Lung (tissue), 12 donors: Measurements from ENCODE around the gene SLC6A20. TPM values are rescaled to one million over a fixed set of nuclear protein-coding genes. Genes with fewer than 3 reads are reported as not detected.
A peak's percentile ranks its signal among the peaks of the same experiment; 100 is the strongest.

ENCODE experiments used
- ATAC-seq: fragments of 200-7000 bp; cut with Tn5 transposase; one replicate; pipeline ENCODE4 v1.9.1; 2020; ENCODE audit warnings: moderate number of reproducible peaks; ENCODE audit not compliant: insufficient read depth, low FRiP score
- DNase-seq, 3 donors: peaks; one replicate each; pipeline ENCODE4 v3.0.0-alpha.2; 2013 to 2017
- H3K27ac ChIP-seq, 2 donors: one replicate each; pipeline ENCODE4 v1.5.1; 2013; ENCODE audit warnings: mild to moderate bottlenecking in 2 of 2, moderate library complexity in 2 of 2, control low read depth in 1 of 2, inconsistent platforms in 1 of 2, low read depth in 1 of 2, low read length in 1 of 2
- H3K27me3 ChIP-seq, 3 donors: one replicate each; pipeline ENCODE4 v1.5.1; 2013; ENCODE audit warnings: low read length in 2 of 3; ENCODE audit not compliant: control insufficient read depth in 3 of 3, insufficient read depth in 3 of 3
- H3K36me3 ChIP-seq, 4 donors: one replicate each; pipeline ENCODE4 v1.5.1; 2013; ENCODE audit warnings: low read length in 4 of 4, mild to moderate bottlenecking in 1 of 4, moderate library complexity in 1 of 4; ENCODE audit not compliant: control insufficient read depth in 4 of 4, insufficient read depth in 4 of 4
- H3K4me1 ChIP-seq, 5 donors: one replicate each; pipeline ENCODE4 v1.5.1; 2013; ENCODE audit warnings: low read length in 5 of 5, mild to moderate bottlenecking in 2 of 5, moderate library complexity in 1 of 5; ENCODE audit not compliant: control insufficient read depth in 5 of 5, insufficient read depth in 5 of 5
- H3K4me3 ChIP-seq: one replicate; pipeline ENCODE4 v1.5.1; 2013; ENCODE audit warnings: mild to moderate bottlenecking, control low read depth, moderate library complexity
- H3K9ac ChIP-seq, 2 donors: one replicate each; pipeline ENCODE4 v1.5.1; 2013; ENCODE audit warnings: low read length in 2 of 2, control low read depth in 1 of 2; ENCODE audit not compliant: insufficient read depth in 1 of 2
- H3K9me3 ChIP-seq, 4 donors: one replicate each; pipeline ENCODE4 v1.5.1; 2013; ENCODE audit warnings: low read length in 3 of 4, mild to moderate bottlenecking in 1 of 4, moderate library complexity in 1 of 4; ENCODE audit not compliant: control insufficient read depth in 4 of 4, insufficient read depth in 3 of 4
- CTCF ChIP-seq: IDR thresholded peaks from 2 replicates; pipeline ENCODE4 v1.5.1; 2012; ENCODE audit warnings: mild to moderate bottlenecking; ENCODE audit errors: control extremely low read depth, extremely low read depth
- whole genome bisulfite sequencing, 2 donors: extraction: QIAGEN DNeasy Blood & Tissue Kit; methylation state at CpG; one replicate each; pipeline ENCODE4 v1.1.7; 2013; 5-methylcytosine and 5-hydroxymethylcytosine counted together
- polyA plus RNA-seq, 2 donors: library from polyadenylated mRNA; stranded (reverse); fragments of 200-250 nt; gene quantifications; one replicate each; pipeline ENCODE4 v1.2.1, GENCODE V29; 2013
- total RNA-seq, 2 donors: library from RNA; depleted of rRNA in 1 of 2; stranded (reverse); fragments of >200 nt in 1 of 2; gene quantifications; one replicate each; pipeline ENCODE4 v1.2.1, GENCODE V29; 2014 to 2021
- donor health status: control.
- donor health status: control.
- donor health status: Bipolar disorder and iron deficiency.
- donor health status: healthy.
- donor health status: DM: yes; HTN: yes; CAD: no.

Gene SLC6A20
- total and polyA plus RNA-seq, 4 donors: 0.28 to 10.2 (median 1.8) TPM

- WGBS, 2 donors: 62 to 63% methylated on average over 13 of the region's 13 CpGs
- ATAC-seq (no peak), DNase-seq (no peak)
- Histone ChIP-seq H3K9ac (peak overlapping the region; percentile 16 to 20), H3K4me1 (peaks cover 0 to 20% (median 0%) of the 10 kb centered on the region in 5 donors), H3K9me3 (peaks cover 0 to 3% (median 0%) of the 10 kb centered on the region in 4 donors), H3K27ac (no peak overlapping the region), H3K27me3 (peaks cover 0 to 24% (median 24%) of the 10 kb centered on the region in 3 donors), H3K4me3 (no peak overlapping the region), H3K36me3 (peaks cover 0 to under 1% (median 0%) of the 10 kb centered on the region in 4 donors)
- TF ChIP-seq CTCF: no peak
Observed at GRCh38 chr3:45796902-45797637, 734 bp upstream of the SLC6A20 start.

GRCh38 chr3:45795509-45795881 lies 841 bp downstream of the SLC6A20 start:
- Histone ChIP-seq H3K27me3 (peaks cover 0 to 24% (median 24%) of the 10 kb centered on the region in 3 donors), H3K27ac (no peak overlapping the region), H3K36me3 (no peaks in the 10 kb centered on the region), H3K4me3 (no peak overlapping the region), H3K4me1 (peaks cover 0 to 20% (median 0%) of the 10 kb centered on the region in 5 donors), H3K9ac (peak overlapping the region in 1 of 2 donors; percentile 65), H3K9me3 (peaks cover 0 to 3% (median 0%) of the 10 kb centered on the region in 4 donors)
- ATAC-seq: no peak
- WGBS, 2 donors: 28 to 30% methylated on average over 14 of the region's 14 CpGs
- no peak for TF ChIP-seq CTCF
- peak in 2 of 3 donors; percentile 61 for DNase-seq

GRCh38 chr3:45794660-45795059 lies 1.7 kb downstream of the SLC6A20 start:
- H3K27me3 ChIP-seq: peaks cover 0 to 24% (median 24%) of the 10 kb centered on the region in 3 donors
- TF ChIP-seq CTCF: no peak
- DNase-seq (peak in 2 of 3 donors; percentile 20 to 39), ATAC-seq (no peak)
- H3K4me3 ChIP-seq: no peak overlapping the region
- H3K9ac ChIP-seq: no peak overlapping the region
- peaks cover 0 to 20% (median 0%) of the 10 kb centered on the region in 5 donors for H3K4me1 ChIP-seq
- 93 to 98% methylated on average over 1 of the region's 1 CpG for WGBS, 2 donors
- no peaks in the 10 kb centered on the region for H3K36me3 ChIP-seq
- no peak overlapping the region for H3K27ac ChIP-seq
- peaks cover 0 to 4% (median 1%) of the 10 kb centered on the region in 4 donors for H3K9me3 ChIP-seq
